K562 (cell line): ENCODE results near the gene MYOM1. TPM values are rescaled to one million over a fixed set of nuclear protein-coding genes. Genes with fewer than 3 reads are reported as not detected.

ENCODE experiments used
- COPS2 ChIP-seq: fragments of 450-650 bp; conservative IDR thresholded peaks from 2 replicates; pipeline ENCODE4 v1.6.1; 2016; ENCODE audit warnings: mild to moderate bottlenecking, moderate library complexity
- DIDO1 ChIP-seq: fragments of 450-650 bp; IDR thresholded peaks from 2 replicates; pipeline ENCODE4 v1.6.1; 2016; ENCODE audit warnings: low read depth, missing biosample characterization, missing genetic modification characterization
- EGR1 ChIP-seq: fragments of 450-650 bp; conservative IDR thresholded peaks from 2 replicates; pipeline ENCODE4 v1.6.1; 2017; ENCODE audit warnings: mild to moderate bottlenecking
- ELF1 ChIP-seq: fragments of 200-800 bp; sonication (Bioruptor generic); IDR thresholded peaks from 2 replicates; pipeline ENCODE4 v1.6.1; 2016; ENCODE audit warnings: missing genetic modification characterization, missing compliant biosample characterization
- FOXA3 ChIP-seq, 2 experiments: fragments of 450-650 bp in 1 of 2; sonication (generic) in 1 of 2; formaldehyde crosslinking; IDR thresholded peaks in 1 of 2; conservative IDR thresholded peaks in 1 of 2; 2 replicates each; pipeline versions ENCODE4 v1.4.0 to v1.8.0; 2020 to 2022; ENCODE audit warnings: mild to moderate bottlenecking in 2 of 2, missing genetic modification reagents in 1 of 2
- FOXK1 ChIP-seq: sonication (generic); formaldehyde crosslinking; IDR thresholded peaks from 2 replicates; pipeline ENCODE4 v1.8.0; 2022; ENCODE audit warnings: missing genetic modification reagents, mild to moderate bottlenecking, borderline replicate concordance
- GABPB2 ChIP-seq: fragments of 250-450 bp; sonication (Bioruptor Pico); conservative IDR thresholded peaks from 2 replicates; pipeline ENCODE4 v1.5.1; 2021; ENCODE audit warnings: mild to moderate bottlenecking
- HDAC3 ChIP-seq: fragments of 450-650 bp; IDR thresholded peaks from 2 replicates; pipeline ENCODE4 v1.6.1; 2018; ENCODE audit warnings: borderline replicate concordance, mild to moderate bottlenecking, moderate library complexity; ENCODE audit not compliant: partially characterized antibody
- ILK ChIP-seq: fragments of 450-650 bp; IDR thresholded peaks from 2 replicates; pipeline ENCODE4 v1.6.1; 2016; ENCODE audit warnings: missing genetic modification characterization, low read depth, mild to moderate bottlenecking, missing compliant biosample characterization, moderate library complexity, borderline replicate concordance
- NR2C1 ChIP-seq, 2 experiments: fragments of 450-650 bp; IDR thresholded peaks; 2 replicates each; pipeline ENCODE4 v1.6.1; 2017; ENCODE audit warnings: mild to moderate bottlenecking in 2 of 2, antibody characterized with exemption in 1 of 2, inconsistent platforms in 1 of 2, missing compliant biosample characterization in 1 of 2, missing genetic modification characterization in 1 of 2
- PURB ChIP-seq: sonication (generic); formaldehyde crosslinking; IDR thresholded peaks from 2 replicates; pipeline ENCODE4 v1.9.0; 2021; ENCODE audit warnings: low read depth, mild to moderate bottlenecking, missing genetic modification reagents
- SRF ChIP-seq, 2 experiments: fragments of 250-450, 450-650 bp in 1 of 2; sonication (Bioruptor Pico) in 1 of 2; sonication (generic) in 1 of 2; formaldehyde crosslinking; IDR thresholded peaks; 2 replicates each; pipeline versions ENCODE4 v1.5.0 to v1.5.1; 2020 to 2022; ENCODE audit warnings: mild to moderate bottlenecking in 1 of 2, missing genetic modification reagents in 1 of 2
- SRSF7 ChIP-seq: fragments of 200-400 bp; formaldehyde crosslinking; optimal IDR thresholded peaks from 2 replicates; pipeline ENCODE3; 2017; ENCODE audit warnings: mild to moderate bottlenecking, low read depth, low read length
- ZNF436 ChIP-seq: fragments of 250-450, 450-650 bp; sonication (Bioruptor Pico); formaldehyde crosslinking; IDR thresholded peaks from 2 replicates; pipeline ENCODE4 v1.7.0; 2020; ENCODE audit warnings: mild to moderate bottlenecking
- ZNF561 ChIP-seq: fragments of 450-650 bp; formaldehyde crosslinking; conservative IDR thresholded peaks from 2 replicates; pipeline ENCODE4 v1.4.0; 2020; ENCODE audit warnings: mild to moderate bottlenecking, moderate library complexity
- ZNF699 ChIP-seq: fragments of 250-450 bp; sonication (Bioruptor Pico); IDR thresholded peaks from 2 replicates; pipeline ENCODE4 v1.8.0; 2021; ENCODE audit warnings: mild to moderate bottlenecking, moderate library complexity; ENCODE audit not compliant: insufficient replicate concordance
- polyA plus RNA-seq, 8 experiments: library from polyadenylated mRNA; depleted of rRNA in 4 of 8; stranded (reverse) in 5 of 8; unstranded in 3 of 8; fragments of >200 nt; fragmentation: Nextera tagmentation in 2 of 8; fragmentation: Illumina TruSeq in 1 of 8; extraction: Ambion mirVana in 2 of 8; extraction: Trizol in 1 of 8; gene quantifications; 2 replicates each; pipeline versions ENCODE4 v1.2.1 to v1.2.3, GENCODE V29; 2011 to 2014; ENCODE audit warnings: inconsistent platforms in 1 of 8, missing spikeins in 1 of 8
- total RNA-seq, 7 experiments: library from RNA; depleted of rRNA in 6 of 7; stranded (reverse); fragments of >200 nt in 6 of 7; fragmentation: Illumina TruSeq in 2 of 7; extraction: Trizol in 2 of 7; gene quantifications; 2 replicates each; pipeline versions ENCODE4 v1.2.1 to v1.2.3, GENCODE V29; 2011 to 2021; ENCODE audit warnings: low replicate concordance in 1 of 7
- TF ChIP-seq, protein P1 (sequence below): sonication (generic); formaldehyde crosslinking; IDR thresholded peaks from 2 replicates; pipeline ENCODE4 v1.8.0; 2023; ENCODE audit warnings: missing genetic modification reagents, mild to moderate bottlenecking, borderline replicate concordance
- TF ChIP-seq, protein P2 (sequence below): fragments of 250-450 bp; sonication (Bioruptor Pico); IDR thresholded peaks from 2 replicates; pipeline ENCODE4 v1.8.0; 2022; ENCODE audit warnings: inconsistent platforms, mild to moderate bottlenecking, moderate library complexity, borderline replicate concordance
- TF ChIP-seq, protein P3 (sequence below): fragments of 250-450 bp; sonication (Bioruptor Pico); IDR thresholded peaks from 2 replicates; pipeline ENCODE4 v1.5.0; 2021; ENCODE audit warnings: mild to moderate bottlenecking, borderline replicate concordance

Gene MYOM1
- total and polyA plus RNA-seq, 9 of the 15 experiments (the other 6 are each of a cell fraction or from before 2014, with no cell fraction given), result 0.01 to 0.62 (median 0.25) TPM

DNA sequence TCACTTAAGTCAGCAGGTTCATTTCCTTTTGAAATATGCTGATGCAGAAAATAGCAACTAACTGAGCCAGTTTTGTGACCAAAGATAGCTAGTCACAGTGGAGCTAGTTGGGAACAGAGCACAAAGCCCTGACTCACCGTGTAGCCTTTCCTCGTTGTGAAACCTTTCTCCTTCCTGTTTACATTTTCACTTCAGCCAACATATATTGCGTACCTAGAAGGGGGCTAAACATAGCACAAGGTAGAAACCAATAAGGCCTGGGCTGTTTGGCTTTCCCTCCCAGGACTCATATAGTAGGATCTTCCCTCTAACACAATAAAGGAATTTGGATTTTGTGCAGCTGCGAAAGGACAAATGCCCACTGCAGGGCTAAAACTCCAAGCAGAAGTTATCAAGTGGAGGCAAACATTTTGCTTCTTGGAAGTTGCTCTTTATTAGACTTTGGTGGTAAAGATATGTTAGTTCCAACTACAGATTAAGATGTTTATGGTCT is 182.3 kb downstream of the MYOM1 start (continued):
- TF ChIP-seq FOXA3 (CRISPR knock-in tag; conservative IDR thresholded peaks at IDR 0.05 in 1 of 2, IDR thresholded peaks at IDR 0.05 in 1 of 2) (peak; percentile 52 to 87; a peak in 3 of 4 replicates), EGR1 (no peak), ZNF436 (CRISPR knock-in tag) (no peak), ELF1 (tag) (peak; percentile 59), ZNF699 (CRISPR knock-in tag) (no peak), COPS2 (no peak), NR2C1 (IDR thresholded peaks at IDR 0.05) (no peak), NR2C1 (tag; IDR thresholded peaks at IDR 0.05) (peak; percentile 42; the same call in 1 of the 2 replicates), FOXK1 (CRISPR knock-in tag) (peak; percentile 92), HDAC3 (peak; percentile 64), PURB (CRISPR knock-in tag) (no peak), SRF (CRISPR knock-in tag; IDR thresholded peaks at IDR 0.05) (peak in 1 of 2 experiments; percentile 72; a peak in 1 of 4 replicates), SRSF7 (no peak), GABPB2 (CRISPR knock-in tag) (no peak), ZNF561 (CRISPR knock-in tag) (no peak), DIDO1 (no peak), ILK (tag) (no peak)
- TF ChIP-seq, protein P1, sequence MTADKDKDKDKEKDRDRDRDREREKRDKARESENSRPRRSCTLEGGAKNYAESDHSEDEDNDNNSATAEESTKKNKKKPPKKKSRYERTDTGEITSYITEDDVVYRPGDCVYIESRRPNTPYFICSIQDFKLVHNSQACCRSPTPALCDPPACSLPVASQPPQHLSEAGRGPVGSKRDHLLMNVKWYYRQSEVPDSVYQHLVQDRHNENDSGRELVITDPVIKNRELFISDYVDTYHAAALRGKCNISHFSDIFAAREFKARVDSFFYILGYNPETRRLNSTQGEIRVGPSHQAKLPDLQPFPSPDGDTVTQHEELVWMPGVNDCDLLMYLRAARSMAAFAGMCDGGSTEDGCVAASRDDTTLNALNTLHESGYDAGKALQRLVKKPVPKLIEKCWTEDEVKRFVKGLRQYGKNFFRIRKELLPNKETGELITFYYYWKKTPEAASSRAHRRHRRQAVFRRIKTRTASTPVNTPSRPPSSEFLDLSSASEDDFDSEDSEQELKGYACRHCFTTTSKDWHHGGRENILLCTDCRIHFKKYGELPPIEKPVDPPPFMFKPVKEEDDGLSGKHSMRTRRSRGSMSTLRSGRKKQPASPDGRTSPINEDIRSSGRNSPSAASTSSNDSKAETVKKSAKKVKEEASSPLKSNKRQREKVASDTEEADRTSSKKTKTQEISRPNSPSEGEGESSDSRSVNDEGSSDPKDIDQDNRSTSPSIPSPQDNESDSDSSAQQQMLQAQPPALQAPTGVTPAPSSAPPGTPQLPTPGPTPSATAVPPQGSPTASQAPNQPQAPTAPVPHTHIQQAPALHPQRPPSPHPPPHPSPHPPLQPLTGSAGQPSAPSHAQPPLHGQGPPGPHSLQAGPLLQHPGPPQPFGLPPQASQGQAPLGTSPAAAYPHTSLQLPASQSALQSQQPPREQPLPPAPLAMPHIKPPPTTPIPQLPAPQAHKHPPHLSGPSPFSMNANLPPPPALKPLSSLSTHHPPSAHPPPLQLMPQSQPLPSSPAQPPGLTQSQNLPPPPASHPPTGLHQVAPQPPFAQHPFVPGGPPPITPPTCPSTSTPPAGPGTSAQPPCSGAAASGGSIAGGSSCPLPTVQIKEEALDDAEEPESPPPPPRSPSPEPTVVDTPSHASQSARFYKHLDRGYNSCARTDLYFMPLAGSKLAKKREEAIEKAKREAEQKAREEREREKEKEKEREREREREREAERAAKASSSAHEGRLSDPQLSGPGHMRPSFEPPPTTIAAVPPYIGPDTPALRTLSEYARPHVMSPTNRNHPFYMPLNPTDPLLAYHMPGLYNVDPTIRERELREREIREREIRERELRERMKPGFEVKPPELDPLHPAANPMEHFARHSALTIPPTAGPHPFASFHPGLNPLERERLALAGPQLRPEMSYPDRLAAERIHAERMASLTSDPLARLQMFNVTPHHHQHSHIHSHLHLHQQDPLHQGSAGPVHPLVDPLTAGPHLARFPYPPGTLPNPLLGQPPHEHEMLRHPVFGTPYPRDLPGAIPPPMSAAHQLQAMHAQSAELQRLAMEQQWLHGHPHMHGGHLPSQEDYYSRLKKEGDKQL (CRISPR knock-in tag), result no peak
- TF ChIP-seq, protein P2, sequence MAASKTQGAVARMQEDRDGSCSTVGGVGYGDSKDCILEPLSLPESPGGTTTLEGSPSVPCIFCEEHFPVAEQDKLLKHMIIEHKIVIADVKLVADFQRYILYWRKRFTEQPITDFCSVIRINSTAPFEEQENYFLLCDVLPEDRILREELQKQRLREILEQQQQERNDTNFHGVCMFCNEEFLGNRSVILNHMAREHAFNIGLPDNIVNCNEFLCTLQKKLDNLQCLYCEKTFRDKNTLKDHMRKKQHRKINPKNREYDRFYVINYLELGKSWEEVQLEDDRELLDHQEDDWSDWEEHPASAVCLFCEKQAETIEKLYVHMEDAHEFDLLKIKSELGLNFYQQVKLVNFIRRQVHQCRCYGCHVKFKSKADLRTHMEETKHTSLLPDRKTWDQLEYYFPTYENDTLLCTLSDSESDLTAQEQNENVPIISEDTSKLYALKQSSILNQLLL (CRISPR knock-in tag), result no peak
- TF ChIP-seq, protein P3, sequence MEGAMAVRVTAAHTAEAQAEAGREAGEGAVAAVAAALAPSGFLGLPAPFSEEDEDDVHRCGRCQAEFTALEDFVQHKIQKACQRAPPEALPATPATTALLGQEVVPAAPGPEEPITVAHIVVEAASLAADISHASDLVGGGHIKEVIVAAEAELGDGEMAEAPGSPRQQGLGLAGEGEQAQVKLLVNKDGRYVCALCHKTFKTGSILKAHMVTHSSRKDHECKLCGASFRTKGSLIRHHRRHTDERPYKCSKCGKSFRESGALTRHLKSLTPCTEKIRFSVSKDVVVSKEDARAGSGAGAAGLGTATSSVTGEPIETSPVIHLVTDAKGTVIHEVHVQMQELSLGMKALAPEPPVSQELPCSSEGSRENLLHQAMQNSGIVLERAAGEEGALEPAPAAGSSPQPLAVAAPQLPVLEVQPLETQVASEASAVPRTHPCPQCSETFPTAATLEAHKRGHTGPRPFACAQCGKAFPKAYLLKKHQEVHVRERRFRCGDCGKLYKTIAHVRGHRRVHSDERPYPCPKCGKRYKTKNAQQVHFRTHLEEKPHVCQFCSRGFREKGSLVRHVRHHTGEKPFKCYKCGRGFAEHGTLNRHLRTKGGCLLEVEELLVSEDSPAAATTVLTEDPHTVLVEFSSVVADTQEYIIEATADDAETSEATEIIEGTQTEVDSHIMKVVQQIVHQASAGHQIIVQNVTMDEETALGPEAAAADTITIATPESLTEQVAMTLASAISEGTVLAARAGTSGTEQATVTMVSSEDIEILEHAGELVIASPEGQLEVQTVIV (CRISPR knock-in tag), result no peak
